ENCODE data around the gene BFSP2.

GRCh38 chr3:133459400-133459799, 59.5 kb downstream of the BFSP2 start:
- no peak for TF ChIP-seq CTCF (conservative IDR thresholded peaks at IDR 0.05; ENCODE audit: low read length)
- TF ChIP-seq EZH2phosphoT487 (IDR thresholded peaks at IDR 0.05; ENCODE audit: borderline replicate concordance): no peak
